DND-41 (cell line): ENCODE results near the gene GGT5.
"Not testable (repeated sequence)": the region's sequence is repeated elsewhere in the genome, so short reads cannot be mapped to it uniquely, and the experiment has no call there.

Source experiments
- EZH2 ChIP-seq: IDR thresholded peaks from 3 replicates; pipeline ENCODE4 v1.6.1; 2012; ENCODE audit warnings: borderline replicate concordance, low read depth, mild to moderate bottlenecking, moderate library complexity, low read length, inconsistent platforms; ENCODE audit not compliant: severe bottlenecking
- TF ChIP-seq, protein P1 (sequence below): IDR thresholded peaks from 2 replicates; pipeline ENCODE4 v1.5.1; 2012; ENCODE audit warnings: borderline replicate concordance, low read length, moderate library complexity, mild to moderate bottlenecking; ENCODE audit not compliant: poor library complexity, severe bottlenecking; ENCODE audit errors: extremely low read depth

DNA sequence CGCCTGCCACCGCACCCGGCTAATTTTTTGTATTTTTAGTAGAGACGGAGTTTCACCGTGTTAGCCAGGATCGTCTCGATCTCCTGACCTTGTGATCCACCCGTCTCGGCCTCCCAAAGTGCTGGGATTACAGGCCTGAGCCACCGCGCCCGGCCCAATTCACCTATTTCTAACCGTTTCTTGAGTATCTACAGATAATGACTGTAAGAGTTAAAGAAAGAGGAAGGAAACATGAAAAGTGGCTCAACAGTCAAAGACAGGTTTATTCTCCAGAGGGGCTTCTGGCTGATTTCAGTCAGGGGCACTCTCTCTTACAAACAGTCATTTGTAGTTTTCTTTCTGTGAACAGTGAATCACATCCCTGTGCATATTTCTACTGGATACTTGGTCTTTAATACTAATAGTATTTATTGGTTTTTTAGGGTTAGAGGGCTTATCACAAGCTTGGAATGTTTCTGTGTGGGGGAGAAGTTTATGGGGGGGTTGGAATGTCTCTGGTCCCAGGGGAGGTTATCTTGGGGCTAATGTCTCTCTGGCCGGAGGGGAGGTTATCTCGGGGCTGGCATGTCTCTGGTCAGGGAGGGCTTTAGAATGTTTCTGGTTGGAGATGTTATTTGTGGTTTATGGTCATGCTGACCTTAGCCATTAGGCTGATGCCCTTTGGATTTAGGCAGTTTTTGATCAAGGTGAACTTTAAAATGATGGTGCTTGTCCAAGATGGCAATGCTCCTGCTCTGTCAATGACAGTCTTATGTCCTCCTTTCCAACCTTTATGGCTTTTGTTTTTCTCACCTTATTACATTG is 38.2 kb downstream of the GGT5 start:
- TF ChIP-seq, protein P1, sequence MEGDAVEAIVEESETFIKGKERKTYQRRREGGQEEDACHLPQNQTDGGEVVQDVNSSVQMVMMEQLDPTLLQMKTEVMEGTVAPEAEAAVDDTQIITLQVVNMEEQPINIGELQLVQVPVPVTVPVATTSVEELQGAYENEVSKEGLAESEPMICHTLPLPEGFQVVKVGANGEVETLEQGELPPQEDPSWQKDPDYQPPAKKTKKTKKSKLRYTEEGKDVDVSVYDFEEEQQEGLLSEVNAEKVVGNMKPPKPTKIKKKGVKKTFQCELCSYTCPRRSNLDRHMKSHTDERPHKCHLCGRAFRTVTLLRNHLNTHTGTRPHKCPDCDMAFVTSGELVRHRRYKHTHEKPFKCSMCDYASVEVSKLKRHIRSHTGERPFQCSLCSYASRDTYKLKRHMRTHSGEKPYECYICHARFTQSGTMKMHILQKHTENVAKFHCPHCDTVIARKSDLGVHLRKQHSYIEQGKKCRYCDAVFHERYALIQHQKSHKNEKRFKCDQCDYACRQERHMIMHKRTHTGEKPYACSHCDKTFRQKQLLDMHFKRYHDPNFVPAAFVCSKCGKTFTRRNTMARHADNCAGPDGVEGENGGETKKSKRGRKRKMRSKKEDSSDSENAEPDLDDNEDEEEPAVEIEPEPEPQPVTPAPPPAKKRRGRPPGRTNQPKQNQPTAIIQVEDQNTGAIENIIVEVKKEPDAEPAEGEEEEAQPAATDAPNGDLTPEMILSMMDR = not testable (repeated sequence)
- not testable (repeated sequence) for TF ChIP-seq EZH2
